HG02943 (cell line): Measurements from ENCODE around the gene HBA1.
"Not testable (repeated sequence)": the region's sequence is repeated elsewhere in the genome, so short reads cannot be mapped to it uniquely, and the experiment has no call there.

Source experiments
- ATAC-seq: cut with Tn5 transposase; IDR thresholded peaks from one replicate; pipeline ENCODE4 v1.9.1; 2021; ENCODE audit warnings: mild to moderate bottlenecking, low read depth, moderate library complexity; ENCODE audit not compliant: unreplicated experiment

HBA1 gene

DNA sequence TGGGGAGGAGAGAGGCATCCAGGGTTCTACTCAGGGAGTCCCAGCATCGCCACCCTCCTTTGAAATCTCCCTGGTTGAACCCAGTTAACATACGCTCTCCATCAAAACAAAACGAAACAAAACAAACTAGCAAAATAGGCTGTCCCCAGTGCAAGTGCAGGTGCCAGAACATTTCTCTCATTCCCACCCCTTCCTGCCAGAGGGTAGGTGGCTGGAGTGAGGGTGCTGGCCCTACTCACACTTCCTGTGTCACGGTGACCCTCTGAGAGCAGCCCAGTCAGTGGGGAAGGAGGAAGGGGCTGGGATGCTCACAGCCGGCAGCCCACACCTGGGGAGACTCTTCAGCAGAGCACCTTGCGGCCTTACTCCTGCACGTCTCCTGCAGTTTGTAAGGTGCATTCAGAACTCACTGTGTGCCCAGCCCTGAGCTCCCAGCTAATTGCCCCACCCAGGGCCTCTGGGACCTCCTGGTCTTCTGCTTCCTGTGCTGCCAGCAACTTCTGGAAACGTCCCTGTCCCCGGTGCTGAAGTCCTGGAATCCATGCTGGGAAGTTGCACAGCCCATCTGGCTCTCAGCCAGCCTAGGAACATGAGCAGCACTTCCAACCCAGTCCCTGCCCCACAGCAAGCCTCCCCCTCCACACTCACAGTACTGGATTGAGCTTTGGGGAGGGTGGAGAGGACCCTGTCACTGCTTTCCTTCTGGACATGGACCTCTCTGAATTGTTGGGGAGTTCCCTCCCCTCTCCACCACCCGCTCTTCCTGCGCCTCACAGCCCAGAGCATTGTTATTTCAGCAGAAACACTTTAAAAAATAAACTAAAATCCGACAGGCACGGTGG lies 2.3 kb upstream of the HBA1 start:
- not testable (repeated sequence) for ATAC-seq

DNA sequence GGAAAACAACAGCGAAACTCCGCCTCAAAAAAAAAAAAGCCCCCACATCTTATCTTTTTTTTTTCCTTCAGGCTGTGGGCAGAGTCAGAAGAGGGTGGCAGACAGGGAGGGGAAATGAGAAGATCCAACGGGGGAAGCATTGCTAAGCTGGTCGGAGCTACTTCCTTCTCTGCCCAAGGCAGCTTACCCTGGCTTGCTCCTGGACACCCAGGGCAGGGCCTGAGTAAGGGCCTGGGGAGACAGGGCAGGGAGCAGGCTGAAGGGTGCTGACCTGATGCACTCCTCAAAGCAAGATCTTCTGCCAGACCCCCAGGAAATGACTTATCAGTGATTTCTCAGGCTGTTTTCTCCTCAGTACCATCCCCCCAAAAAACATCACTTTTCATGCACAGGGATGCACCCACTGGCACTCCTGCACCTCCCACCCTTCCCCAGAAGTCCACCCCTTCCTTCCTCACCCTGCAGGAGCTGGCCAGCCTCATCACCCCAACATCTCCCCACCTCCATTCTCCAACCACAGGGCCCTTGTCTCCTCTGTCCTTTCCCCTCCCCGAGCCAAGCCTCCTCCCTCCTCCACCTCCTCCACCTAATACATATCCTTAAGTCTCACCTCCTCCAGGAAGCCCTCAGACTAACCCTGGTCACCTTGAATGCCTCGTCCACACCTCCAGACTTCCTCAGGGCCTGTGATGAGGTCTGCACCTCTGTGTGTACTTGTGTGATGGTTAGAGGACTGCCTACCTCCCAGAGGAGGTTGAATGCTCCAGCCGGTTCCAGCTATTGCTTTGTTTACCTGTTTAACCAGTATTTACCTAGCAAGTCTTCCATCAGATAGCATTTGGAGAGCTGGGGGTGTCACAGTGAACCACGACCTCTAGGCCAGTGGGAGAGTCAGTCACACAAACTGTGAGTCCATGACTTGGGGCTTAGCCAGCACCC lies 1.2 kb upstream of the HBA1 start:
- no peak for ATAC-seq

DNA sequence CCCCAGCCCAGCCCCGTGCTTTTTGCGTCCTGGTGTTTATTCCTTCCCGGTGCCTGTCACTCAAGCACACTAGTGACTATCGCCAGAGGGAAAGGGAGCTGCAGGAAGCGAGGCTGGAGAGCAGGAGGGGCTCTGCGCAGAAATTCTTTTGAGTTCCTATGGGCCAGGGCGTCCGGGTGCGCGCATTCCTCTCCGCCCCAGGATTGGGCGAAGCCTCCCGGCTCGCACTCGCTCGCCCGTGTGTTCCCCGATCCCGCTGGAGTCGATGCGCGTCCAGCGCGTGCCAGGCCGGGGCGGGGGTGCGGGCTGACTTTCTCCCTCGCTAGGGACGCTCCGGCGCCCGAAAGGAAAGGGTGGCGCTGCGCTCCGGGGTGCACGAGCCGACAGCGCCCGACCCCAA lies 474 bp upstream of the HBA1 start:
- not testable (repeated sequence) for ATAC-seq

DNA sequence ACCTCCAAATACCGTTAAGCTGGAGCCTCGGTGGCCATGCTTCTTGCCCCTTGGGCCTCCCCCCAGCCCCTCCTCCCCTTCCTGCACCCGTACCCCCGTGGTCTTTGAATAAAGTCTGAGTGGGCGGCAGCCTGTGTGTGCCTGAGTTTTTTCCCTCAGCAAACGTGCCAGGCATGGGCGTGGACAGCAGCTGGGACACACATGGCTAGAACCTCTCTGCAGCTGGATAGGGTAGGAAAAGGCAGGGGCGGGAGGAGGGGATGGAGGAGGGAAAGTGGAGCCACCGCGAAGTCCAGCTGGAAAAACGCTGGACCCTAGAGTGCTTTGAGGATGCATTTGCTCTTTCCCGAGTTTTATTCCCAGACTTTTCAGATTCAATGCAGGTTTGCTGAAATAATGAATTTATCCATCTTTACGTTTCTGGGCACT lies 928 bp downstream of the HBA1 start:
- no peak for ATAC-seq

DNA sequence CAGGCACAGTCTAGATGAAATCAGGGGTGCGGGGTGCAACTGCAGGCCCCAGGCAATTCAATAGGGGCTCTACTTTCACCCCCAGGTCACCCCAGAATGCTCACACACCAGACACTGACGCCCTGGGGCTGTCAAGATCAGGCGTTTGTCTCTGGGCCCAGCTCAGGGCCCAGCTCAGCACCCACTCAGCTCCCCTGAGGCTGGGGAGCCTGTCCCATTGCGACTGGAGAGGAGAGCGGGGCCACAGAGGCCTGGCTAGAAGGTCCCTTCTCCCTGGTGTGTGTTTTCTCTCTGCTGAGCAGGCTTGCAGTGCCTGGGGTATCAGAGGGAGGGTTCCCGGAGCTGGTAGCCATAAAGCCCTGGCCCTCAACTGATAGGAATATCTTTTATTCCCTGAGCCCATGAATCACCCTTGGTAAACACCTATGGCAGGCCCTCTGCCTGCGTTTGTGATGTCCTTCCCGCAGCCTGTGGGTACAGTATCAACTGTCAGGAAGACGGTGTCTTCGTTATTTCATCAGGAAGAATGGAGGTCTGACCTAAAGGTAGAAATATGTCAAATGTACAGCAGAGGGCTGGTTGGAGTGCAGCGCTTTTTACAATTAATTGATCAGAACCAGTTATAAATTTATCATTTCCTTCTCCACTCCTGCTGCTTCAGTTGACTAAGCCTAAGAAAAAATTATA lies 1.6 kb downstream of the HBA1 start:
- ATAC-seq = no peak

DNA sequence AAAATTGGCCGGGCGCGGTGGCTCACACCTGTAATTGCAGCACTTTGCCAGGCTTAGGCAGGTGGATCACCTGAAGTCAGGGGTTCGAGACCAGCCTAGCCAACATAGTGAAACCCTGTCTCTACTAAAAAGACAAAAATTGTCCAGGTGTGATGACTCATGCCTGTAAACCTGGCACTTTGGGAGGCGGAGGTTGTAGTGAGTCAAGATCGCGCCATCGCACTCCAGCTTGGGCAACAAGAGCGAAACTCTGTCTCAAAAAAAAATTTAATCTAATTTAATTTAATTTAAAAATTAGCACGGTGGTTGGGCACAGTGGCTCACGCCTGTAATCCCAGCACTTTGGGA lies 2.2 kb downstream of the HBA1 start:
- ATAC-seq = no peak

DNA sequence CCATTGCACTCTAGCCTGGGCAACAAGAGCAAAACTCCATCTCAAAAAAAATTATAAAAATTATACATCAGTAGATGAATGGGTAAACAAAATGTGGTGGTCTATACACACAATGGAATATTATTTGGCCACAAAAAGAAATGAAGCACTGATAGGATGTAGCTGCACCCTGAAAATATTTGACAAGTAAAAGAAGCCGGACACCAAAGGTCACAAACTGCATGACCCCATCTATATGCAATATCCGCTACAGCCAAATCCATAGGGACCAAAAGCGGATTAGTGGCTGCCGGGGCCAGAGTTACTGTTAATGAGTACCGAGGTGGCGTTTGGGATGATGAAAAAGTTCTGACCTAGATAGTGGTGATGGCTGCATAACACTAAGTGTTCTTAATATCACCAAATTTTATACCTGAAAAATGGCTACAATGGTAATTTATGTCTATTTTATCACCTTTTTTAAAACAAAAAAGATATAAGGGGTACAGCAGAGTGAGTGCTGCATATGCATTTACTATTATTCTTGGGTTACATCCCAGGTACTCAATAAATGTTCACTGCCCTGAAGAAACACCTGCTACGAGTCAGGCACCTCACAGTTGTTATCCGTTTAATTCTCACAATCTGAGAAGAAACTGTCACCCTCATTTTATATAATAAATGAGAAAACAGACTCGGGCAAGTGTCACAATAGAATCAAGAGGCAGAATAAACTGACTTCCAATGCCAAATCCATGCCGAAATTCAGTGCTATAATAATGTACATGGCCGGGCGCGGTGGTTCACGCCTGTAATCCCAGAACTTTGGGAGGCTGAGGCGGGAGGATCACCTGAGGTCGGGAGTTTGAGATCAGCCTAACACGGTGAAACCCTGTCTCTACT lies 3.0 kb downstream of the HBA1 start:
- no peak for ATAC-seq

DNA sequence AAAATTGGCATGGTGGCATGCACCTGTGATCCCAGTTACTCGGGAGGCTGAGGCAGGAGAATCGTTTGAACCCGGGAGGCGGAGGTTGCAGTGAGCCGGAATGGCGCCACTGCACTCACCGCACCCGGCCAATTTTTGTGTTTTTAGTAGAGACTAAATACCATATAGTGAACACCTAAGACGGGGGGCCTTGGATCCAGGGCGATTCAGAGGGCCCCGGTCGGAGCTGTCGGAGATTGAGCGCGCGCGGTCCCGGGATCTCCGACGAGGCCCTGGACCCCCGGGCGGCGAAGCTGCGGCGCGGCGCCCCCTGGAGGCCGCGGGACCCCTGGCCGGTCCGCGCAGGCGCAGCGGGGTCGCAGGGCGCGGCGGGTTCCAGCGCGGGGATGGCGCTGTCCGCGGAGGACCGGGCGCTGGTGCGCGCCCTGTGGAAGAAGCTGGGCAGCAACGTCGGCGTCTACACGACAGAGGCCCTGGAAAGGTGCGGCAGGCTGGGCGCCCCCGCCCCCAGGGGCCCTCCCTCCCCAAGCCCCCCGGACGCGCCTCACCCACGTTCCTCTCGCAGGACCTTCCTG lies 3.7 kb downstream of the HBA1 start, which contains the start of gene HBQ1:
Gene HBQ1 (plus strand): TSS at position 359 of the 575 bp plus-strand sequence. CDS start 28 bp downstream, at position 387.
- no peak for ATAC-seq

DNA sequence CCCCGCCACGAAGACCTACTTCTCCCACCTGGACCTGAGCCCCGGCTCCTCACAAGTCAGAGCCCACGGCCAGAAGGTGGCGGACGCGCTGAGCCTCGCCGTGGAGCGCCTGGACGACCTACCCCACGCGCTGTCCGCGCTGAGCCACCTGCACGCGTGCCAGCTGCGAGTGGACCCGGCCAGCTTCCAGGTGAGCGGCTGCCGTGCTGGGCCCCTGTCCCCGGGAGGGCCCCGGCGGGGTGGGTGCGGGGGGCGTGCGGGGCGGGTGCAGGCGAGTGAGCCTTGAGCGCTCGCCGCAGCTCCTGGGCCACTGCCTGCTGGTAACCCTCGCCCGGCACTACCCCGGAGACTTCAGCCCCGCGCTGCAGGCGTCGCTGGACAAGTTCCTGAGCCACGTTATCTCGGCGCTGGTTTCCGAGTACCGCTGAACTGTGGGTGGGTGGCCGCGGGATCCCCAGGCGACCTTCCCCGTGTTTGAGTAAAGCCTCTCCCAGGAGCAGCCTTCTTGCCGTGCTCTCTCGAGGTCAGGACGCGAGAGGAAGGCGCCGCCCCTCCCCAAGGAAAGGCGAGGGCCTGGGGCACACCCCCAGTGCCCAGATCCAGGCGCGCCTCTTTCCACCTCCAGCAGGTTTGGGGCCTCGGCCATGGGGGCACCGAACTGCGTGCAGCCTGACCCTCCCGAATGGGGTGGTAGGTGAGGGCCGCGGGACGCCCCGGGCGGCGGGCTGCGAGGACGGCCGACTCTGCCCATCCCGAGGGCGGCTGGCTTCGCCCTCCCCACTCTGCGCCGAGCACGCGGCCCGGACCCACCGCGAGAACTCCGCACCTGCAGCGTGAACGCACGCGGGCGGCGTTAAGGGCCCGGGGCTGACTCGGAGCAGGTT lies 4.4 kb downstream of the HBA1 start:
- no peak for ATAC-seq

DNA sequence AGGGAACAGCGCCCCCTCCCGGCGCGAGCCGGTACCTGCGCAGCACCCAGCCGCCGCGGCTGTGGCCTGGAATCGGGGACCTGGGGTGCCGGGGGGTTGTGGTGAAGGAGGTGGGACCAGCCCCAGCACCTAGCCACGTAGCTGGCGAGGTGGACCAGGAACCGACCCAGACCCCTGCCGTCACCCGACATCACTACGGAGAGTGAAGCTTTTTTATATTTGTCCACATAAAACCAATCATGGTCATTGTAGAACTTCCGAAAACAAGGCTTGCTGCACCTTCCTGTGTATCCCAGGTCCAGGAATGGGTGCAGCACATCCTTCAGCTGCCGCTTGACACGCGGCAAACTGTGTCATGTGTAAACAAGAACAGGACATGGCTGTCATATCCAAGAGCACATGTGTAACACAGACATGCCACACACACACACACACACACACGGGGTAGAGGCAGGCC lies 5.1 kb downstream of the HBA1 start:
- no peak for ATAC-seq

DNA sequence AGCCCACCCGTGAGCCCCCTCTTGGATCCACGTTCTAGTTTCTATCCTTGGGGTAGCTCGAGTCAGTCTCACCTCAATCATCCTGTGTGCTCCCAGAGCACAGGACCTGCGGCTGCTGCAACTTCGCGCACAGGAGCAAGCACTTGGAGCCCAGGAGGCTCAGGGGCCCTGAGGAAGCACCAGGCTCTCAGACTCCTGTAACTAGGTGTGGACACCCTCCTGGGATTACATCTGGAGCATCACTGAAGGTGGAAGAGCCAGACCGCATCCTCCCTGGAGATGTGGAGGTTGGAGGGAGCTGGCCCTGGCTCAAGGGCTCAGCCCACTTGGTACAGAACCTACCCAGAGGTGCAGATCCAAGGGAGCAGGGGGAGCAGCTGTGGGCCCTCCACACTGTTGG lies 6.5 kb downstream of the HBA1 start:
- ATAC-seq = no peak

DNA sequence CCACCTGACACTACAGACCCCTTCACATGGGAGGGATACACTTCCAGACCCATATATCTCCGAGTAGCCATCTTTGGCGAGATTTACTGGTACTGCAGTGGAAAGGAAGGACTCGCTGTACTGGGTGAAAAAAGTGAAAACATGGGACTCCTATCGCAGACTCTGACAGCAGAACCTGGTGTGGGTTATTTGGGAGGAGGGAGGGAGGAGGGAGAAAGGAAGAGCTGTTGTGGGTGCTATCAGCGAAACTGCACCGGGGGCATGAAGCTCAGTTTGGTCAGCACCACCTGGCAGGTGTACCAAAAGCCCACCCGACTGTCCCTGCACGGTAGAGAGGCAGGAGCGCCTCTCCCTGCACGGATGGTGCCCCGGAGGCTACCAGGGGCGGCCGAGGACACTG lies 8.7 kb downstream of the HBA1 start:
- no peak for ATAC-seq

DNA sequence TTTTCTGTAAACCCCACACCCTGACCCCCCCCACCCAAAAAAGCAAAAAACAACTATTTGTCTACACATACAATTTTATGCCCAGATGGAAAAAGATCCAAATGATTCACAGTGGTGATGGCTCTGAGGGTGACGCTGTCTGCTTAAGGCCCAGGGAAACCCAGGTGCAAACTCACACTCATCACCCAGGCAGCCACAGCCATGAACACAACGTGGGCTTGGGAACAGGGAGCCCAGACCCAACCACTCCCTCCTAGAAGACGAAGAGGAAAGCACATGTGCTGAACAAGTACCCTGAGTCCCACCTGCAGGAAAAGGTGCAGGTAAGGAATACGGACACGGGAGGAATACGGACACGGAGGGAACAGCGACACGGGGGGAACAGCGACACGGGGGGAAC lies 9.2 kb downstream of the HBA1 start:
- ATAC-seq = no peak

DNA sequence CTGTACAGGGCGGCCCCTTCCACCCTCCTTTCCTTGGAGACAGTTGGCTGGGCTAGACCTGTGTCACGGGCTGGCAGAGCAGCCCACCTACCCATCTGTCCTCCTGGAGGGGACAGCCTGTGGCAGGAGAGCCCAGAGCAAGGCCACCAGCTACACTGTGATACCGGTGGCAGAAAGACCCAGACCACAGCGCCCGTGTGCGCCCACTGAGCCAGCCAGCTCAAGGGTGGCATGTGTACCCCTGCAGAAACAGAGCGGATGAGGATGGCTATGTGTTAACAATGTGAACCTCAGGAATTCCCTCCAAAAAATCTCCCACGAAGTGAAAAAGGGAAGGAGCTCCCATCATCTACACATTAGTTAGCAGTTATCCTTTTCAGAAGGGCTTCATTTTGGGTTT lies 10.8 kb downstream of the HBA1 start:
- ATAC-seq = no peak

DNA sequence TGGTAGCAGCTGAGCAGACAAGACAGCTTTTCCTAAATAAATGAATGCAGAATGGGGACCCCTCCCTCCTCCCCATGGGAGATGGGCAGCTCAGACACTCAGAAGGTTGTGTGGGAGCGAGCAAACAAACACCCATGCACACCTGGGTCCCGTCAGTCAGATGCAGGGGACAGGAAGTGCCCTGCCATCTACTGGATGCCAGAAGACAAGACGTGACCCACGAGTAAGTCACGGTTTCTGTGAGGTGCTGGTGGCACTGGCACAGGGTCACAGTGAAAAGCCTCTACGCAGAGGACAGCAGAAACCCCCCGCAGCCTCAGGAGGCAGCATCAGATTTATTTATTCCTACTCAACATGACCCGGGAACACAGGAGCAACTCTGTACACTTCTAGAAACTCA lies 12.2 kb downstream of the HBA1 start:
- ATAC-seq = no peak

DNA sequence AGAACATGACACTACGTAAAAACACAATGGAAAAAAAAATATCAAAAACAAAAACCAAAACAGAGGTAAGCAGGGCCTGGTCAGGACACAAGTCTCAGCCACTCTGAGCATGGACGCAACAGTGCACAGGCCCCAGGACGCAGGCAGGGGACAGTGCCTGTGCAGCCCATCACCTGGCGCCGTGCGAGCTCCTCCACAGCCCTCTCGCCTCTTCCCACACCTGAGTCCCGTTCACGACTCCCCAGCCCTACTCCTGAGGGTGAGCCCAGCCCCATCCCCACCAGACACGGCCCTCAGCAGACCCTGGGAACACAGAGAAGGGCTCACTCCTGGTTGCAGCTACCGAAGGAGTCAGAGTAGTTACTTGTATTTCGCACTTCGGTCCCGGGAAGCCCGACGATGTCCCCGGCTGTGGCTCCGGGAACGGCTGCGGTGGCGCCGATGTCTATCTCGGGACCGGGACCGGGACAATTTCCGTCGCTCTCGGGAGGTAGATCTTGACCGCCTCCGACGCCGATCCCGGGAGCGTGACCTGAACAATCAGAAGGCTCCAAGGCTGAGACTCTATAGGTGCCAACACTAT lies 13.2 kb downstream of the HBA1 start:
- ATAC-seq = no peak

DNA sequence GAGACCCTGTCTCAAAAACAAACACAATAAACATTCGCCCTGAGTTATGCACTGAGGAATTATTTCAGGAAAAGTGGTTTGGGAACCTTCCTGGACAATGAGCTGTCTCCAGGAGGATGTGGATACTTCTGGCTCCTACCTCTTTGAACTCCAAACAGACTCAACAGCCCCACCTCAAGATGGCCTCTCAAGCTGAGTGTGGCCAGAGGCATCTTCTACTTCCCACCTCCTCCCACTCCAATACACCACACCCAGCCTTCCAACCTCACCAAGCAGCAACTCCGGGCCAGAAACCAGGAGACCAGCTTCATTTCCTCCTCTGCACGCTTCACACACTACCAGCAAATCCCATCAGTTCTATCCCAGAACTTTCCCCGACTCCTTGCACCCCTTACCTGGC lies 15.4 kb downstream of the HBA1 start:
- no peak for ATAC-seq

DNA sequence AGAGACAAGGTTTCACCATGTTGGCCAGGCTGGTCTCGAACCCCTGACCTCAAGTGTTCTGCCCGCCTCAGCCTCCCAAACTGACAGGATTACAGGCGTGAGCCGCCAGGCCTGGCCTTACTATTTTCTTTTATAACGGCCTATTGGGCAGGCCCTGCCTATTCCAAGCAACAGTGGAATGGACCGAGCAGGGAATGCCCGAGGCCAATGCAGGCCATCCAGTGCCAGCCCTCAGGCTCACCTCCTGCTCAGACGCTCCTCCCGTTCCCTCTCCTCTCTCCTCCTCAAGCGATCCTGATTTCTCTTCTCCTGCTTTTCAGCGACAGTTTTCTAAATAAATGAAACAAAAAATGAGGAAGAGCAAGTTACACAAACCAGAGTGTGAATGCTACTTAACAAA lies 16.2 kb downstream of the HBA1 start:
- no peak for ATAC-seq
